KMS-11 (cell line): Measurements from ENCODE around the gene LPP.

Source experiments
- H2AFZ ChIP-seq: fragments of 200-600 bp; sonication (generic); 2 replicates; pipeline ENCODE4 v1.6.1; 2016; ENCODE audit warnings: antibody characterized with exemption, mixed run types, low read depth
- H3K27ac ChIP-seq: fragments of 200-600 bp; sonication (generic); 2 replicates; pipeline ENCODE4 v1.6.1; 2016; ENCODE audit warnings: mild to moderate bottlenecking, mixed run types
- H3K27me3 ChIP-seq: fragments of 200-600 bp; sonication (generic); 2 replicates; pipeline ENCODE4 v1.6.1; 2017; ENCODE audit warnings: mild to moderate bottlenecking, low read depth, mixed run types, moderate library complexity; ENCODE audit not compliant: insufficient read depth
- H3K36me3 ChIP-seq: fragments of 200-600 bp; sonication (generic); 2 replicates; pipeline ENCODE4 v1.6.1; 2017; ENCODE audit warnings: mild to moderate bottlenecking, mixed run types; ENCODE audit not compliant: insufficient read depth
- H3K4me1 ChIP-seq: fragments of 200-600 bp; sonication (generic); 2 replicates; pipeline ENCODE4 v1.6.1; 2016; ENCODE audit warnings: mild to moderate bottlenecking, low read depth, mixed run types; ENCODE audit not compliant: poor library complexity, severe bottlenecking
- H3K4me2 ChIP-seq: fragments of 200-600 bp; sonication (generic); 2 replicates; pipeline ENCODE4 v1.7.0; 2016; ENCODE audit warnings: mild to moderate bottlenecking, mixed run types
- H3K4me3 ChIP-seq: fragments of 200-600 bp; sonication (generic); IDR thresholded peaks from 2 replicates; pipeline ENCODE4 v1.6.1; 2017; ENCODE audit warnings: low read depth, low read length, mixed read lengths; ENCODE audit not compliant: insufficient read depth
- H3K79me2 ChIP-seq: fragments of 200-600 bp; sonication (generic); 2 replicates; pipeline ENCODE4 v1.6.1; 2016; ENCODE audit warnings: low read depth, mixed run types; ENCODE audit not compliant: insufficient read depth
- H3K9ac ChIP-seq: fragments of 200-600 bp; sonication (generic); 2 replicates; pipeline ENCODE4 v1.6.1; 2016; ENCODE audit warnings: mild to moderate bottlenecking, mixed run types
- H4K20me1 ChIP-seq: fragments of 200-600 bp; sonication (generic); 2 replicates; pipeline ENCODE4 v1.6.1; 2016; ENCODE audit warnings: mild to moderate bottlenecking, mixed run types; ENCODE audit not compliant: insufficient read depth
- CTCF ChIP-seq: fragments of 200-600 bp; sonication (generic); conservative IDR thresholded peaks from 2 replicates; pipeline ENCODE4 v1.6.1; 2017; ENCODE audit warnings: low read depth, mild to moderate bottlenecking, antibody characterized with exemption, low read length, moderate library complexity, mixed read lengths

LPP gene

DNA sequence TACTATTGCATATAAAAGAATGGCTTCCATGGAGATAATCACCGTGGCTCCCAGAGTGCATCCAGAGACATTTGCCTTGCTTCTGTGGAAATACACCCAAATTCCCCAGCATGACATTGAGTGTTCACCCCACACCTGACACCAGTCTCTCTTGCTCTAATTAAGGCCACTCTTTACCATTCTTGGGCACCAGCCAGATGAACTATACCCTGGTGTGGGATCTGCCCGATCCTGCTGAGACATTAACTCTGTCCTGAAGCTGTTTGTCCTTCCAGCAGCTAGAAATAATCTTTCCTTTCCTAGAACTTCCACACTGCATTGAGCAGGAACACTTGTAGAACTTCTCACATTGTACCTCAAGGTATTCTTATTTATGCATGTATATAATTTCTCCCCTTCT is 105.2 kb downstream of the LPP start:
- no peak for TF ChIP-seq CTCF
- no peaks in the 10 kb centered on the region for H3K4me1 ChIP-seq
- H3K27ac ChIP-seq, result no peak overlapping the region
- H3K36me3 ChIP-seq, result no peaks in the 10 kb centered on the region
- no peak overlapping the region for H3K4me2 ChIP-seq
- H4K20me1 ChIP-seq, result no peaks in the 10 kb centered on the region
- no peak overlapping the region for H3K9ac ChIP-seq
- H3K79me2 ChIP-seq, result no peaks in the 10 kb centered on the region
- no peak overlapping the region for H3K4me3 ChIP-seq
- H2AFZ ChIP-seq, result no peak overlapping the region
- no peaks in the 10 kb centered on the region for H3K27me3 ChIP-seq

GRCh38 chr3:188259596-188259995 is 105.6 kb downstream of the LPP start:
- H3K4me1 ChIP-seq, result no peaks in the 10 kb centered on the region
- H3K4me3 ChIP-seq, result no peak overlapping the region
- no peak overlapping the region for H3K9ac ChIP-seq
- no peaks in the 10 kb centered on the region for H4K20me1 ChIP-seq
- TF ChIP-seq CTCF, result no peak
- H3K4me2 ChIP-seq, result no peak overlapping the region
- no peak overlapping the region for H2AFZ ChIP-seq
- H3K79me2 ChIP-seq, result no peaks in the 10 kb centered on the region
- no peaks in the 10 kb centered on the region for H3K36me3 ChIP-seq
- H3K27me3 ChIP-seq, result no peaks in the 10 kb centered on the region
- H3K27ac ChIP-seq, result no peak overlapping the region

DNA sequence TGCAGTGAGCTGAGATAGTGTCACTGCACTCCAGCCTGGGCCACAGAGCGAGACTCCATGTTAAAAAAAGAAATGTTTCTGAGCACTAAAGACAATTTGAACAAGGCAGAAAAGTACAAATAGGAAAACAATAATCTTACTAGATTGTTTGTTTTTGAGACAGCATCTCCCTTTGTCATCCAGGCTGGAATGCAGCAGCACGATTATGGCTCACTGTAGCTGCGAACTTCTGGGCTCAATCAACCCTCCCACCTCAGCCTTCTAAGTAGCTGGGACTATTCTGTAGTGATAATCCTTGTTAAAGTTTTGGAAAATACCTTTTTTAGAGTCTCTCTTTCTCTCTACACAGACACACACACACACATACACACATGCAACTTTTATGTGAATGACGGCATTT is 107.1 kb downstream of the LPP start:
- no peaks in the 10 kb centered on the region for H4K20me1 ChIP-seq
- no peak overlapping the region for H3K4me3 ChIP-seq
- no peaks in the 10 kb centered on the region for H3K27me3 ChIP-seq
- no peak overlapping the region for H3K4me2 ChIP-seq
- H3K4me1 ChIP-seq, result no peaks in the 10 kb centered on the region
- H3K9ac ChIP-seq, result no peak overlapping the region
- TF ChIP-seq CTCF, result no peak
- H3K79me2 ChIP-seq, result no peaks in the 10 kb centered on the region
- H2AFZ ChIP-seq, result no peak overlapping the region
- no peaks in the 10 kb centered on the region for H3K36me3 ChIP-seq
- no peak overlapping the region for H3K27ac ChIP-seq

GRCh38 chr3:188262488-188262887 is 108.5 kb downstream of the LPP start:
- Histone ChIP-seq H3K9ac (no peak overlapping the region), H3K27me3 (no peaks in the 10 kb centered on the region), H2AFZ (no peak overlapping the region), H3K4me1 (no peaks in the 10 kb centered on the region), H4K20me1 (no peaks in the 10 kb centered on the region), H3K4me3 (no peak overlapping the region), H3K79me2 (no peaks in the 10 kb centered on the region), H3K36me3 (no peaks in the 10 kb centered on the region), H3K27ac (no peak overlapping the region), H3K4me2 (no peak overlapping the region)
- TF ChIP-seq CTCF, result no peak
